ENCODE data around the gene ZNF554. TPM values are rescaled to one million over a fixed set of nuclear protein-coding genes. Genes with fewer than 3 reads are reported as not detected.

Gene ZNF554
- total and polyA plus RNA-seq, 10 donors, result 1.4 to 7.1 (median 4.0) TPM

- H3K4me1 ChIP-seq, result peaks cover 42 to 81% (median 67%) of the 10 kb centered on the region in 6 donors
- H3K27me3 ChIP-seq (replicated peaks in 1 of 7), result no peaks in the 10 kb centered on the region
- no peaks in the 10 kb centered on the region for H3K9me3 ChIP-seq
- H3K4me3 ChIP-seq, result no peak overlapping the region
- no peak for DNase-seq
- peaks cover 0 to 34% (median 0%) of the 10 kb centered on the region in 6 donors for H3K36me3 ChIP-seq
- WGBS, 5 donors, result 84 to 96% (median 93%) methylated on average over 19 of the region's 19 CpGs
- intact Hi-C loops (cut with DNase I; ENCODE audit: low total_unique reads), result no loop called here
- TF ChIP-seq CTCF (IDR thresholded peaks at IDR 0.05 in 8 of 11, conservative IDR thresholded peaks at IDR 0.05 in 3 of 11), result no peak
- no peak for TF ChIP-seq POLR2AphosphoS5 (IDR thresholded peaks at IDR 0.05)
- no peak for TF ChIP-seq POLR2A (IDR thresholded peaks at IDR 0.05)
- peak overlapping the region in 3 of 8 donors; percentile 28 to 38 (median 30) for H3K27ac ChIP-seq
Observed at GRCh38 chr19:2777952-2778683, 41.5 kb upstream of the ZNF554 start.

GRCh38 chr19:2779121-2779740, 40.4 kb upstream of the ZNF554 start:
- no peak for TF ChIP-seq POLR2A (IDR thresholded peaks at IDR 0.05)
- TF ChIP-seq POLR2AphosphoS5 (IDR thresholded peaks at IDR 0.05), result no peak
- no peak for TF ChIP-seq CTCF (IDR thresholded peaks at IDR 0.05 in 8 of 11, conservative IDR thresholded peaks at IDR 0.05 in 3 of 11)
- Histone ChIP-seq H3K4me1 (peaks cover 46 to 87% (median 73%) of the 10 kb centered on the region in 6 donors), H3K36me3 (peaks cover 0 to 34% (median 0%) of the 10 kb centered on the region in 6 donors), H3K4me3 (no peak overlapping the region), H3K27me3 (replicated peaks in 1 of 7) (no peaks in the 10 kb centered on the region), H3K27ac (peak overlapping the region in 3 of 8 donors; percentile 28 to 38 (median 30)), H3K9me3 (no peaks in the 10 kb centered on the region)
- 76 to 88% (median 86%) methylated on average over 14 of the region's 14 CpGs for WGBS, 5 donors
- no peak for DNase-seq
- intact Hi-C loops (cut with DNase I; ENCODE audit: low total_unique reads), result no loop called here

GRCh38 chr19:2780284-2780683, 39.4 kb upstream of the ZNF554 start:
- TF ChIP-seq CTCF (IDR thresholded peaks at IDR 0.05 in 8 of 11, conservative IDR thresholded peaks at IDR 0.05 in 3 of 11) (no peak), POLR2AphosphoS5 (IDR thresholded peaks at IDR 0.05) (no peak), POLR2A (IDR thresholded peaks at IDR 0.05) (no peak)
- H3K36me3 ChIP-seq, result peaks cover 0 to 34% (median 0%) of the 10 kb centered on the region in 6 donors
- H3K27ac ChIP-seq, result peak overlapping the region in 2 of 8 donors; percentile 9 to 17
- no peaks in the 10 kb centered on the region for H3K27me3 ChIP-seq (replicated peaks in 1 of 7)
- H3K4me1 ChIP-seq, result peaks cover 41 to 86% (median 71%) of the 10 kb centered on the region in 6 donors
- WGBS, 5 donors, result 85 to 93% (median 89%) methylated on average over 7 of the region's 7 CpGs
- no peak for DNase-seq
- intact Hi-C loops (cut with DNase I; ENCODE audit: low total_unique reads), result no loop called here
- no peak overlapping the region for H3K4me3 ChIP-seq
- H3K9me3 ChIP-seq, result no peaks in the 10 kb centered on the region

GRCh38 chr19:2782329-2782935, 37.2 kb upstream of the ZNF554 start:
- peaks cover 0 to 22% (median 0%) of the 10 kb centered on the region in 6 donors for H3K36me3 ChIP-seq
- intact Hi-C loops (cut with DNase I; ENCODE audit: low total_unique reads), result no loop called here
- peak overlapping the region; percentile 55 to 97 (median 94) for H3K27ac ChIP-seq
- H3K4me1 ChIP-seq, result peaks cover 37 to 89% (median 71%) of the 10 kb centered on the region in 6 donors
- no peaks in the 10 kb centered on the region for H3K9me3 ChIP-seq
- TF ChIP-seq POLR2AphosphoS5 (IDR thresholded peaks at IDR 0.05) (no peak), CTCF (IDR thresholded peaks at IDR 0.05 in 8 of 11, conservative IDR thresholded peaks at IDR 0.05 in 3 of 11) (no peak), POLR2A (IDR thresholded peaks at IDR 0.05) (no peak)
- 0 to 4% (median 3%) methylated on average over 24 of the region's 24 CpGs for WGBS, 5 donors
- peak overlapping the region; percentile 74 to 91 (median 88) for H3K4me3 ChIP-seq
- DNase-seq, result no peak
- no peaks in the 10 kb centered on the region for H3K27me3 ChIP-seq (replicated peaks in 1 of 7)
